Liver (tissue), 9 donors: Measurements from ENCODE around the gene MED17. TPM values are rescaled to one million over a fixed set of nuclear protein-coding genes. Genes with fewer than 3 reads are reported as not detected.

Experiments used
- DNase-seq: peaks from one replicate; pipeline ENCODE4 v3.0.0-alpha.2; 2017; ENCODE audit warnings: low spot score
- H3K27ac ChIP-seq, 2 donors: one replicate each; pipeline ENCODE4 v1.7.0; 2013; ENCODE audit warnings: inconsistent platforms in 2 of 2, low read length in 2 of 2, control low read depth in 1 of 2, low read depth in 1 of 2, mild to moderate bottlenecking in 1 of 2
- H3K27me3 ChIP-seq, 4 donors: one replicate each; pipeline versions ENCODE4 v1.6.1 to v1.7.0; 2013; ENCODE audit warnings: low read length in 3 of 4, inconsistent platforms in 1 of 4, mild to moderate bottlenecking in 1 of 4, moderate library complexity in 1 of 4; ENCODE audit not compliant: control insufficient read depth in 4 of 4, insufficient read depth in 4 of 4
- H3K36me3 ChIP-seq, 4 donors: one replicate each; pipeline versions ENCODE4 v1.6.1 to v1.7.0; 2013; ENCODE audit warnings: low read length in 3 of 4, mild to moderate bottlenecking in 3 of 4, low read depth in 1 of 4, moderate library complexity in 1 of 4; ENCODE audit not compliant: control insufficient read depth in 4 of 4, insufficient read depth in 3 of 4
- H3K4me1 ChIP-seq, 4 donors: one replicate each; pipeline versions ENCODE4 v1.6.1 to v1.7.0; 2013; ENCODE audit warnings: low read length in 3 of 4, mild to moderate bottlenecking in 3 of 4, moderate library complexity in 1 of 4; ENCODE audit not compliant: control insufficient read depth in 4 of 4, insufficient read depth in 4 of 4
- H3K4me3 ChIP-seq, 3 donors: one replicate each; pipeline versions ENCODE4 v1.6.1 to v1.7.0; 2013; ENCODE audit warnings: low read length in 3 of 3, control low read depth in 1 of 3, low read depth in 1 of 3, mild to moderate bottlenecking in 1 of 3
- H3K9ac ChIP-seq, 2 donors: one replicate each; pipeline ENCODE4 v1.7.0; 2013; ENCODE audit warnings: low read length in 2 of 2, mild to moderate bottlenecking in 2 of 2, moderate library complexity in 2 of 2, control low read depth in 1 of 2, low read depth in 1 of 2
- H3K9me3 ChIP-seq, 4 donors: one replicate each; pipeline versions ENCODE4 v1.6.1 to v1.7.0; 2013; ENCODE audit warnings: low read length in 3 of 4; ENCODE audit not compliant: control insufficient read depth in 4 of 4
- ATF3 ChIP-seq: IDR thresholded peaks from 2 replicates; pipeline ENCODE4 v1.6.1; 2016; ENCODE audit warnings: antibody characterized with exemption
- EGR1 ChIP-seq, 2 donors: IDR thresholded peaks; 2 replicates each; pipeline ENCODE4 v1.6.1; 2016 to 2018; ENCODE audit warnings: antibody characterized with exemption in 2 of 2, low read depth in 2 of 2
- FOXA1 ChIP-seq: IDR thresholded peaks from 2 replicates; pipeline ENCODE4 v1.6.1; 2016; ENCODE audit warnings: antibody characterized with exemption
- FOXA2 ChIP-seq: IDR thresholded peaks from 2 replicates; pipeline ENCODE4 v1.6.1; 2016; ENCODE audit warnings: antibody characterized with exemption
- GABPA ChIP-seq, 2 donors: IDR thresholded peaks in 1 of 2; conservative IDR thresholded peaks in 1 of 2; 2 replicates each; pipeline ENCODE4 v1.6.1; 2016; ENCODE audit warnings: antibody characterized with exemption in 2 of 2, mild to moderate bottlenecking in 1 of 2, moderate library complexity in 1 of 2
- HNF4A ChIP-seq, 2 donors: conservative IDR thresholded peaks; 2 replicates each; pipeline ENCODE4 v1.6.1; 2016; ENCODE audit warnings: antibody characterized with exemption in 2 of 2, mild to moderate bottlenecking in 2 of 2
- HNF4G ChIP-seq: IDR thresholded peaks from 2 replicates; pipeline ENCODE4 v1.6.1; 2016; ENCODE audit warnings: antibody characterized with exemption
- JUND ChIP-seq, 2 donors: IDR thresholded peaks; 2 replicates each; pipeline ENCODE4 v1.6.1; 2016; ENCODE audit warnings: antibody characterized with exemption in 2 of 2
- MAX ChIP-seq: IDR thresholded peaks from 2 replicates; pipeline ENCODE4 v1.6.1; 2016; ENCODE audit warnings: antibody characterized with exemption
- NR2F2 ChIP-seq: IDR thresholded peaks from 2 replicates; pipeline ENCODE4 v1.6.1; 2016; ENCODE audit warnings: antibody characterized with exemption
- RAD21 ChIP-seq, 2 donors: IDR thresholded peaks; 2 replicates each; pipeline ENCODE4 v1.6.1; 2016; ENCODE audit warnings: antibody characterized with exemption in 2 of 2, mild to moderate bottlenecking in 2 of 2
- REST ChIP-seq: IDR thresholded peaks from 2 replicates; pipeline ENCODE4 v1.6.1; 2016; ENCODE audit warnings: antibody characterized with exemption, mild to moderate bottlenecking
- RXRA ChIP-seq, 2 donors: IDR thresholded peaks; 2 replicates each; pipeline ENCODE4 v1.6.1; 2017 to 2018; ENCODE audit warnings: antibody characterized with exemption in 2 of 2, mild to moderate bottlenecking in 1 of 2
- SP1 ChIP-seq: IDR thresholded peaks from 2 replicates; pipeline ENCODE4 v1.6.1; 2018; ENCODE audit warnings: antibody characterized with exemption, mild to moderate bottlenecking
- TAF1 ChIP-seq: conservative IDR thresholded peaks from 2 replicates; pipeline ENCODE4 v1.6.1; 2016; ENCODE audit warnings: antibody characterized with exemption, mild to moderate bottlenecking
- YY1 ChIP-seq: IDR thresholded peaks from 2 replicates; pipeline ENCODE4 v1.6.1; 2016; ENCODE audit warnings: antibody characterized with exemption, mild to moderate bottlenecking
- ZBTB33 ChIP-seq: IDR thresholded peaks from 2 replicates; pipeline ENCODE4 v1.6.1; 2016; ENCODE audit warnings: antibody characterized with exemption
- WGBS: extraction: QIAGEN DNeasy Blood & Tissue Kit; methylation state at CpG from one replicate; pipeline ENCODE4 v1.1.7; 2013; 5-methylcytosine and 5-hydroxymethylcytosine counted together
- polyA plus RNA-seq, 2 donors: library from polyadenylated mRNA; stranded (reverse) in 1 of 2; unstranded in 1 of 2; fragments of 200-250 nt in 1 of 2; fragments of >200 nt in 1 of 2; fragmentation: Nextera tagmentation in 1 of 2; extraction: Ambion mirVana in 1 of 2; gene quantifications; one replicate each; pipeline versions ENCODE4 v1.2.1 to v1.2.3, GENCODE V29; 2013 to 2015
- total RNA-seq, 2 donors: library from RNA; depleted of rRNA; stranded (reverse); fragments of >200 nt; gene quantifications; one replicate each; pipeline ENCODE4 v1.2.3, GENCODE V29; 2014
- TF ChIP-seq, protein P1 (sequence below): fragments of 150-350 bp; IDR thresholded peaks from 2 replicates; pipeline ENCODE4 v1.5.1; 2017; ENCODE audit warnings: improper control_type of control experiment, low read depth, low read length; ENCODE audit not compliant: missing input control
- donor health status: healthy.
- donor health status: healthy.
- donor health status: healthy.
- donor health status: healthy.
- donor health status: healthy.

The MED17 gene
- total and polyA plus RNA-seq, 4 donors = 2.8 to 12.7 (median 7.5) TPM

DNA sequence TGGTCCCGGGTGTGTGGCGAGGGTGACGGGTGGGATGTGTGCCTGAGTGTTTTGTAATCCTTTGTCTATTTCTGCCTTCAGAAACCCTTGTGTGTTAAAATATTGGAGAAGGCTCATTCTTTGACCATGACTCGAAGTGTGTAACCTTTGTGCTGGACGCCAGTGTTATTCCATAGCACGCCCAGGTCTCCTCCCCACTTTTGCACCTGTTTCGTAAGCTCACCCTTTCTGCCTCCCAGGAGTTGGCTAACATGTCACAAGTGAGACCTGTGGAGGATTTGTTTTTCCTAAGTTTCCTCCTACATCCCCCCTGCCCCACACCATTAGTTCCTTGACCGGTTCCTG is 42.2 kb upstream of the MED17 start:
- TF ChIP-seq REST = peak; percentile 7
- no peak for TF ChIP-seq FOXA1
- TF ChIP-seq SP1 = peak; percentile 59
- no peak for TF ChIP-seq RAD21 (IDR thresholded peaks at IDR 0.05)
- no peak for TF ChIP-seq ZBTB33
- TF ChIP-seq GABPA (IDR thresholded peaks at IDR 0.05 in 1 of 2, conservative IDR thresholded peaks at IDR 0.05 in 1 of 2) = no peak
- no peak for TF ChIP-seq HNF4G
- TF ChIP-seq MAX = no peak
- TF ChIP-seq, protein P1, sequence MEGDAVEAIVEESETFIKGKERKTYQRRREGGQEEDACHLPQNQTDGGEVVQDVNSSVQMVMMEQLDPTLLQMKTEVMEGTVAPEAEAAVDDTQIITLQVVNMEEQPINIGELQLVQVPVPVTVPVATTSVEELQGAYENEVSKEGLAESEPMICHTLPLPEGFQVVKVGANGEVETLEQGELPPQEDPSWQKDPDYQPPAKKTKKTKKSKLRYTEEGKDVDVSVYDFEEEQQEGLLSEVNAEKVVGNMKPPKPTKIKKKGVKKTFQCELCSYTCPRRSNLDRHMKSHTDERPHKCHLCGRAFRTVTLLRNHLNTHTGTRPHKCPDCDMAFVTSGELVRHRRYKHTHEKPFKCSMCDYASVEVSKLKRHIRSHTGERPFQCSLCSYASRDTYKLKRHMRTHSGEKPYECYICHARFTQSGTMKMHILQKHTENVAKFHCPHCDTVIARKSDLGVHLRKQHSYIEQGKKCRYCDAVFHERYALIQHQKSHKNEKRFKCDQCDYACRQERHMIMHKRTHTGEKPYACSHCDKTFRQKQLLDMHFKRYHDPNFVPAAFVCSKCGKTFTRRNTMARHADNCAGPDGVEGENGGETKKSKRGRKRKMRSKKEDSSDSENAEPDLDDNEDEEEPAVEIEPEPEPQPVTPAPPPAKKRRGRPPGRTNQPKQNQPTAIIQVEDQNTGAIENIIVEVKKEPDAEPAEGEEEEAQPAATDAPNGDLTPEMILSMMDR = no peak
- peak; percentile 60 for TF ChIP-seq HNF4A (conservative IDR thresholded peaks at IDR 0.05)
- no peak for TF ChIP-seq EGR1 (IDR thresholded peaks at IDR 0.05; ENCODE audit: low read depth in 2 of 2)
- no peak for TF ChIP-seq NR2F2
- TF ChIP-seq RXRA (IDR thresholded peaks at IDR 0.05) = peak in 1 of 2 donors; percentile 40
- TF ChIP-seq TAF1 = no peak
- no peak for TF ChIP-seq ATF3
- TF ChIP-seq FOXA2 = no peak
- TF ChIP-seq YY1 = no peak
- peak in 1 of 2 donors; percentile 6 for TF ChIP-seq JUND (IDR thresholded peaks at IDR 0.05)
- Histone ChIP-seq H3K4me1 (peaks cover 1 to 42% (median 31%) of the 10 kb centered on the region in 4 donors), H3K36me3 (peaks cover 0 to 19% (median 18%) of the 10 kb centered on the region in 4 donors), H3K4me3 (peak overlapping the region; percentile 79 to 97 (median 83)), H3K27me3 (no peaks in the 10 kb centered on the region), H3K9me3 (no peaks in the 10 kb centered on the region), H3K27ac (peak overlapping the region; percentile 98 to 99), H3K9ac (peak overlapping the region; percentile 95 to 98)
- under 1% methylated on average over 8 of the region's 8 CpGs for WGBS
- no peak for DNase-seq
